Right lobe of liver (tissue), 6 donors: ENCODE measurements around the gene PAFAH1B1. TPM values are rescaled to one million over a fixed set of nuclear protein-coding genes. Genes with fewer than 3 reads are reported as not detected.

Experiments used
- ATAC-seq, 4 donors: fragments of 200-7000 bp; cut with Tn5 transposase; one replicate each; pipeline ENCODE4 v1.9.1; 2020; ENCODE audit warnings: mild to moderate bottlenecking in 4 of 4, moderate library complexity in 4 of 4
- DNase-seq, 3 donors: peaks; one replicate each; pipeline ENCODE4 v3.0.0-alpha.2; 2020
- H3K27ac ChIP-seq, 3 donors: fragments of 200-600 bp; one replicate each; pipeline ENCODE4 v1.8.0; 2022
- H3K27me3 ChIP-seq, 2 donors: fragments of 200-600 bp; one replicate each; pipeline ENCODE4 v1.8.0; 2022
- H3K36me3 ChIP-seq, 4 donors: fragments of 200-600 bp; sonication (generic) in 1 of 4; one replicate each; pipeline versions ENCODE4 v1.5.1 to v1.8.0; 2017 to 2022; ENCODE audit warnings: control low read depth in 1 of 4
- H3K4me1 ChIP-seq, 4 donors: fragments of 200-600 bp; sonication (generic) in 1 of 4; one replicate each; pipeline versions ENCODE4 v1.5.1 to v1.8.0; 2017 to 2022; ENCODE audit warnings: control low read depth in 1 of 4
- H3K4me3 ChIP-seq, 3 donors: fragments of 200-600 bp; one replicate each; pipeline ENCODE4 v1.8.0; 2022
- H3K9me3 ChIP-seq, 4 donors: fragments of 200-600 bp; sonication (generic) in 1 of 4; one replicate each; pipeline versions ENCODE4 v1.5.1 to v1.8.0; 2017 to 2022; ENCODE audit warnings: control low read depth in 1 of 4
- CTCF ChIP-seq, 4 donors: fragments of 200-600 bp in 3 of 4; fragments of 450-650 bp in 1 of 4; IDR thresholded peaks; one replicate each; pipeline versions ENCODE4 v1.5.1 to v1.8.0; 2016 to 2022; ENCODE audit warnings: antibody characterized with exemption in 4 of 4, mild to moderate bottlenecking in 2 of 4
- POLR2A ChIP-seq: fragments of 450-650 bp; IDR thresholded peaks from one replicate; pipeline ENCODE4 v1.6.1; 2017; ENCODE audit warnings: antibody characterized with exemption, mild to moderate bottlenecking
- WGBS: methylation state at CpG from one replicate; pipeline ENCODE4 v1.1.6; 2018; ENCODE audit warnings: low coverage, low lambda C conversion rate; ENCODE audit not compliant: insufficient coverage; ENCODE audit errors: missing lambda C conversion rate; 5-methylcytosine and 5-hydroxymethylcytosine counted together
- intact Hi-C, 2 donors: fragments of 100-400 bp; cut with DNase I; formaldehyde crosslinking; loops; one replicate each; pipeline versions ENCODE4 v1.11.2 to v1.14.1; 2022
- total RNA-seq, 6 experiments: library from RNA; depleted of rRNA in 2 of 6; stranded (reverse); fragments of >200 nt in 2 of 6; fragmentation: NEBNext Ultra II Directional in 3 of 6; extraction: Animal tissue kit (Norgen Biotek cat#: 25700) in 3 of 6; gene quantifications; one replicate each; pipeline versions ENCODE4 v1.1.0 to v1.2.4, GENCODE V29; 2016 to 2023
- donor health status: DM: no; HTN: yes; CAD: no.
- donor health status: DM: no; HTN: no; CAD: no.
- donor health status: DM: no; HTN: no; CAD: no.
- donor health status: DM: no; HTN: yes; CAD: no.
- donor health status: DM: no; HTN: yes; CAD: no.

PAFAH1B1 gene
- total RNA-seq, 6 experiments from 2014 or later: 32.6 to 69.9 (median 42.2) TPM

GRCh38 chr17:2549392-2550211 lies 43.9 kb upstream of the PAFAH1B1 start:
- ATAC-seq (no peak), DNase-seq (no peak)
- intact Hi-C loops: no loop called here
- TF ChIP-seq POLR2A: no peak
- no peak for TF ChIP-seq CTCF (IDR thresholded peaks at IDR 0.05)
- H3K27me3 ChIP-seq: no peaks in the 10 kb centered on the region
- H3K4me3 ChIP-seq: no peak overlapping the region
- WGBS: 58% methylated on average over 1 of the region's 8 CpGs
- H3K27ac ChIP-seq: no peak overlapping the region
- H3K36me3 ChIP-seq: no peaks in the 10 kb centered on the region
- H3K4me1 ChIP-seq: peaks cover 0 to 13% (median 3%) of the 10 kb centered on the region in 4 donors
- H3K9me3 ChIP-seq: no peaks in the 10 kb centered on the region

GRCh38 chr17:2551493-2551892 lies 42.0 kb upstream of the PAFAH1B1 start:
- intact Hi-C loops: no loop called here
- 37% methylated on average over 10 of the region's 10 CpGs for WGBS

DNA sequence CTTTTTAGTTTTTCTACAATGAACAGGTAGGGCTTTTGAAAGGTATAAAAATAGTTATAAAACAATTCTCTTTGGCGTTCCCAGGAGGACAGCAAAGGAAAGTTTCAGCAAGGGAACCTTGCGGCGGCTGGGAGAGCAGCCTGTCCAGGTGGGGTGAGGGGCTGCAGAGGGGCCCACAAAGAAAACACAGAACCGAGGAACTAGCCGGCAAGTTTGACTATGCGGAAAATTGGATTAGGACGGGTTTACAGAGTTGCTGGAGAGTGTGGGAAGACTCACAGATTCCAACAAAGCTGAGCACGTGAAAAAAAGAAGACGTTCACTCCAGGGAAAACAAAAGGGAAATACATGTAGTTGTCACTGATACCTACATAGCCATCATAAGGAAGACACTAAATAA lies 41.5 kb upstream of the PAFAH1B1 start:
- H3K27ac ChIP-seq: no peak overlapping the region
- intact Hi-C loops: no loop called here
- no peaks in the 10 kb centered on the region for H3K27me3 ChIP-seq
- no peaks in the 10 kb centered on the region for H3K36me3 ChIP-seq
- no peak overlapping the region for H3K4me3 ChIP-seq
- H3K4me1 ChIP-seq: no peaks in the 10 kb centered on the region
- TF ChIP-seq CTCF (IDR thresholded peaks at IDR 0.05) (no peak), POLR2A (no peak)
- no peak for ATAC-seq
- 56% methylated on average over 8 of the region's 9 CpGs for WGBS
- H3K9me3 ChIP-seq: no peaks in the 10 kb centered on the region
- no peak for DNase-seq

More at GRCh38 chr17:2551493-2551892, 42.0 kb upstream of the PAFAH1B1 start:
- Histone ChIP-seq H3K9me3 (no peaks in the 10 kb centered on the region), H3K27me3 (no peaks in the 10 kb centered on the region), H3K4me3 (no peak overlapping the region), H3K4me1 (no peaks in the 10 kb centered on the region), H3K36me3 (no peaks in the 10 kb centered on the region), H3K27ac (no peak overlapping the region)
- TF ChIP-seq CTCF (IDR thresholded peaks at IDR 0.05) (no peak), POLR2A (no peak)
- ATAC-seq (no peak), DNase-seq (no peak)

- Histone ChIP-seq H3K4me1 (no peaks in the 10 kb centered on the region), H3K9me3 (no peaks in the 10 kb centered on the region), H3K27me3 (no peaks in the 10 kb centered on the region), H3K27ac (no peak overlapping the region), H3K36me3 (no peaks in the 10 kb centered on the region), H3K4me3 (no peak overlapping the region)
- 82% methylated on average over 4 of the region's 5 CpGs for WGBS
- no peak for ATAC-seq
- DNase-seq: no peak
- intact Hi-C loops: no loop called here
- no peak for TF ChIP-seq CTCF (IDR thresholded peaks at IDR 0.05)
- no peak for TF ChIP-seq POLR2A
Measured at GRCh38 chr17:2560658-2561057, 32.8 kb upstream of the PAFAH1B1 start.
